Left renal pelvis (tissue), 4 donors: ENCODE data around the gene PLCH1. TPM values are rescaled to one million over a fixed set of nuclear protein-coding genes. Genes with fewer than 3 reads are reported as not detected.

Experiments
- DNase-seq, 4 donors: peaks; one replicate each; pipeline ENCODE4 v3.0.0-alpha.2; 2013; ENCODE audit warnings: low read depth in 4 of 4, low spot score in 3 of 4
- polyA plus RNA-seq, 4 donors: library from polyadenylated mRNA; unstranded; fragments of 120-200 nt; gene quantifications; one replicate each; pipeline ENCODE4 v1.2.1, GENCODE V29; 2013; ENCODE audit not compliant: insufficient read length in 4 of 4

The PLCH1 gene
- polyA plus RNA-seq, 4 donors, result 0.38 to 11.0 (median 10.6) TPM

DNA sequence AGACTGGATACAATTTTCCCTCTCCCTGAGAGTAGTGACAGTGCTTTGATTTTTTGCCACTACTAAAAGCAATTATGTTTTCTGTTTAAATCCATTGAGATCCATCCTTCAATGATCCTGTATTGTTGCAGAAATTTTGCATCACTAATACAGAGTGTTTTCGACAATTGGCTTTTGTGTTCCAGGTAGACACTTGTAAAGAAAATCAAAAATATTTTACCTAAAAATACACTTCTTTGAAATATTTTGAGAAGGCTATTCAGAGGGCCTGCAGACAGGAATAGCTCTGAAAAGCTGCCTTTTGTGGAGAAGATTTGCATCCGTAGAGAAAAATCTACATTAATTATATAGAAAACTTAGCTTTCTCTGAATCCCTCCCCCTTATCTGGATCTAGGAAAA is 384.6 kb downstream of the PLCH1 start:
- no peak for DNase-seq

DNA sequence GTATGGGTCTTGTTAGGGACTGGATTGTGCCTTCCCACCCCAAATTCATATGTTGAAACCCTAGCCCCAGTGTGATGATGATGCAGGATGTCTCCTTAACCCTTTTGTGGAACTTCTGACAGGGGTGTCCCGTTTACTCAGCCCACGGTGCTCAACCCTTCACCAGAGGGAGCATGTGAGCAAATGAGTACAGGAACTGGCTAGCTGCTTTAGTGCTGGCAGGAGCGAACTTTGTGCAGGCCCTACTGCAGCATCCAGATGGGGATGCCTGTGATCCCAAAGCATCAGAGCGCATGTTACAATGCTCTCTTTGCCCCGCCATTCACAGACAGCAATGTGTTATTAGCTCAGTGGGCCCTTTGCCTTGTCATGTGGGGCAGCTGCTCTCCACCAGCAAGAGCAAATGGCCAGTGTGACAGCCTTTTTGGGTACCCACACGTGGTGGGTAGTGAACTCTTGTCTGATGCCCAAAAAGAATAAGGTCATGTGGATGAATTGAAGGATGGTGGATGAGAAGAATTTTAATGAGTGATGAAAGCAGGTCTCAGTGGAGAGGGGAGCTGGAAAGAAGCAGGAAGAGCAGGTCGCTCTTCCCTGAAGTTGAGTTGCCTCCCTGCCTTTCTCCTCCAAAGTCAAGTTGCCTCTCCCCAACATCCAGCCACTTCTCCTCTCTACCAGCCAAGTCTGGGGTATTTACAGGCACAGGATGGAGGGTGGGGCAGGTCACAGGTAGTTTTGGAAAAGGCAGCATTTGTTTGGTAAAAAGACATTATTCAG is 388.1 kb downstream of the PLCH1 start:
- no peak for DNase-seq

DNA sequence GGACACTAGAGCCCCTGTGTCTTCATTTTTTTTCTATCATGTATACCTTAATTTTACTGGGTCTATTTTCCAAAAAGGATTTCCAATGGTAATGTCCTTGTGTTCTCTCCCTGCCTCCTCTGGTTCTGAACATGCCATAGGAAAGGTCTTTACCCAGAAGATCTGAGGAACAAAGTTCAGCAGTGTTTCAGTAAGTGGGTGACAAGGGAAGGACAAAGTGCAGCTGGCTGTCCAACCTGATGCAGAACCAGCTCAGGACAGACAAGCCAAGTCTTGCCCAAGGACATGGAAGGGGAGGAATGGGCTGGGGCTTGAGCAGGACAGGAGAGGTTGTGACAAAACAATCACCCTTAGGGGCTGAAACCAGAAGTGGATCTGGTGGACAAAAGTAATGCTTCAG is 390.2 kb downstream of the PLCH1 start:
- DNase-seq, result no peak

DNA sequence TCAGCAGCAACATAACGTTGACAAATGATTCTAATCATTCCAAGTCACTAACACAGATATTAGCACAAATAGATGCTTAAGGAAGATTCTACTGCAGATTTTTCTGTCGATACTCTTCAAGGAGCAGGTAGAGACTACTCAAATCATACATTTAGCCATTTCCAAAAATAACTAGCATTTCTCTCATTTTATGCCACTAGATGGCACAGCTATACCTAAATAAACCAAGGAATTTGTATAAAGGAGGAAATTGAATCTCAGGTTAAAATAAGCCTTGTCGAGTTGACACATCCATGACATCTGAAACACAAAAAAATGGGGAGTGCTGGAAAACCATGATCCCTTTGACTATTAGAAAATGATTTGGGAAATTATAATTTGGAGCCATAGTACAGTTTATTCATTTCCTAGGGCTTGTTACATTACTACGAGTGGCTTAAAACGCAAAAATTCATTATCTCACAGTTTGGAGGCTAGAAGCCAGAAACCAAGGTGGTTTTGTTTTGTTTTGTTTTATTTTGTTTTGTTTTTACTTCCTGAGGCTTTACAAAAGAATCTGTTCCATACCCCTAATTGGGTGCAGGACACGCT is 391.9 kb downstream of the PLCH1 start:
- DNase-seq, result peak in 3 of 4 donors; percentile 5 to 24 (median 10)

DNA sequence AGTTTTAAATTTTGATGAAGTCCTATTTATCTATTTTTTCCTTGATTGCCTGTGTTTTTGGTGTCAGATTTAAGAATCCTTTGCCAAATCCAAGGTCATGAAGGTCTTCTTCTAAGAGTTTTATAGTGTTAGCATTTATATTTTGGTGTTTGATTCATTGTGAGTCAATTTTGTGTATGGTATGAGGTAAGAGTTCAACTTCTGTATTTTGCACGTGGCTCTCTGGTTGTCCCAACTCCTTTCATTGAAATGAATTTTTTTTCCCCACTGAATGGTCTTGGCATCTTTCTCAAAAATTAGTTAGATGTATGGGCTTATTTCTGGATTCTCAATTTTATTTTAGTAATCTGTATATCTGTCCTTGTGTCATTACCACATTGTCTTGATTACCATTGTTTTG is 394.3 kb downstream of the PLCH1 start:
- DNase-seq, result no peak

DNA sequence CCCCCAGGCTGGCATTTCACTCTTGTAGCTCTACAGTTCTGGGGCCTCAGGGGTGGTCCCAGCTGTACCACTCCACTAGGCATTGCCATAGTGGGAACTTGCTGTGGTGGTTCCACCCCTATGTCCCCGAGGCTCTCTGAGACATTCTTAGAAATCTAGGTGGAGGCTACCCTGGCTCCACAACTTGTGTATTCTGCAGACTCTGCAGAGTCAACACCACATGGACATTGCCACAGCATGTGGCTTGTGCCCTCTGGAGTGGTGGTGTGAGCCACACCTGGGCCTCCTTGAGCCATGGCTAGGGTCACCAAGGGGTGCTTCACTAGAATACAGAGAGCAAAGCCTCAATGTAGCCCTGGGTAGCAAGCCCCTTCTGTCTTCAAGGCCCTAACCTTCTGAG is 397.0 kb downstream of the PLCH1 start:
- no peak for DNase-seq

DNA sequence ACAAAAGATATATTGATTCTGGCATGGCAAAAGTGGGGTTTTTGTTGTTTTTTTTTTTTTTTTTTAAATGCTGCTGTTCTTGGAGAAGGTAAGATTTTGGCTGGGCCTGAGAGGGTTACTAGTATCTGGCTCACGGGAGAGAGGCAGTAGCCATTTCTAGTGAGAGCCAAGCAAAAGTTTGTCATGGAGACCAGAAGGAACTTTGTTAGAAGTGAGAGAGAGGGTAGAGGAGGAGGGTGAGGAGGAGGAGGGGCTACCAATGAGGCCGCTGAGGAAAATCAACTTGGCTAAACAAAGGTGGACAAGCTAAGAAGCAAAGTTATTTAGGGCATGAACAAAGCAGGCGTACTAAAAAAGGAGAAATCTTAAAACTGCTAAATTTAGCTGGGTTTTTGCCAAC is 402.5 kb downstream of the PLCH1 start:
- no peak for DNase-seq

DNA sequence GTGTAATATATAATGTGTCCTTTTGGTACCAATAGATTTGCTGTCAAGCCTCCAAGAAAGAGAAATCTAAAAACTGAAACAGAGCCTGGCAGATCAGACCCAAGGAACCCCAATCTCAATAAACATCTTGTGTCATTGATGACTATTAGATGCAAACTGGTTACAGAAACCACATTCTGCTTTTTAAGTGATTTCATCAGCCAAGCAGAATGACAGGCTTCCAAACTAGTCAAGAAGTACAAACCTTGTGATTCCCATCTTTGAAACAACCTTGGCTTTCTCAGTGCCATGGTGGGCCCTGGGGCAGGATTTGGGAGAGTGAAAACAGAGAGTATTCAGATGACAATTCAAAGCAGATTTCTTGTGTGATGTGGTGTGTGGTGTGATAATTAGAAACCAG is 405.8 kb downstream of the PLCH1 start:
- no peak for DNase-seq

DNA sequence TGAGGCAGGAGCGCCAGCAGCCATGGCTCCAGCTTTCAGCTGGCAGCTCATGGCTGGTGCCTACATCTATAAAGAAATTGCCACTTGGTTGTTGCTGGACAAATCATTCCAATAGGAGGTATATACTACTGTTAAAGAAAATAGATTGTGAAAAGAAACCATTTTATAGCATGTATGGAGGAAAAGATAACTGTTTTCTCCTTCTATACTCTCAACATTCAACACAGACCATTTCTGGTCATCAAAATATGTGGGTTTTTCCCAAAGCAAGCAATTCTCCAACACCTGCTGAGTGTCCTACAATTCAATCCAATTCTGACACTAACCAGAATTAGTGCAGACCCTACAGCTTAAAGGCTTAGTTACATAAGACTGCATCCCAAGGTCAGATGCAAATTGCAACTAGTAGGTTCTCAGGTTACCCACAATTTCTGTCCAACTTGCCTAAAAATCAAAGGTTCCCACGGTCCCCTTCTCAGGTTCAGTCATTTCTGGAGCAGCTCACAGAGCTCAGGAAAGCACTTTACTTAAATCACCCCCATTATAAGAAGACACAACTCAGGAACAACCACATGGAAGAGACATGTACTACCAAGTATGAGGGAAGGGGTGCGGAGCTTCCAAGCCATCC is 409.0 kb downstream of the PLCH1 start:
- DNase-seq, result no peak

DNA sequence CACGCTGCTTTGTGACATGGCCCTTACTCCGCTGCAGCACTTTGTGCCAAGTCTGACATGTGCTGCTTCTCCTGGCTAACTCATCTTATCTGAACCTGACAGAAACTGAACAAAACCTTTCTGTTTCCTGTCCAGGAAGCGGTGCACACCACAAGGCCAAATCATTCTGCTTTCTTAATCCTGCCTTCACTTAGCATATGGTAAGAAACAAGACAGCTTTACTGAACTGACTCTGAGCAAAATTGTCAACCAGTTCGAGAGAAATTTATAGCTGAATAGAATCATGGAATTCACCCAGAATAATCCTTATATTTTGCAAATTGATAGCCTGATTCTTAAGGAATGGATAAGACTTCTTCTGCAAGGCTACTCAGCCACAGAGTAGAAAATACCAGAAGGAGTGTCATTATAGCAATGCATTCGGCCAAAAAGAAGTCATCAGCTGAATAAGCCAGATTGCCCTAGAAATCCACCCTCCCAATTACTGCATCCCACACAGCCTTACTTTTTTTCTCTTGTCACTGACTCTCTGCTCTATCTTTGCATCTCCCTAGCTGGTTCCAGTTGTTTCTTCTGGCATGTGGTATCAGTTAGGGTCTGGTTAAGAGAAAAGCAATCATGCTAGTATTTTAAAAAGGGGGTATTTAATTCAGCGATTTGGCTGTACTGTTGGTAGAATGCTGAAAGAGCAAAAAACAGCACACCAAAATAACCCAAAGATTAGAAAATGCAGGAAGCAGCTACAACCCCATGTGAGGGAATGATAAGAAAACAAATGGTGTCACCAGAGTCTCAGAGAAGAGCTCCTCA is 409.8 kb downstream of the PLCH1 start:
- DNase-seq, result no peak

DNA sequence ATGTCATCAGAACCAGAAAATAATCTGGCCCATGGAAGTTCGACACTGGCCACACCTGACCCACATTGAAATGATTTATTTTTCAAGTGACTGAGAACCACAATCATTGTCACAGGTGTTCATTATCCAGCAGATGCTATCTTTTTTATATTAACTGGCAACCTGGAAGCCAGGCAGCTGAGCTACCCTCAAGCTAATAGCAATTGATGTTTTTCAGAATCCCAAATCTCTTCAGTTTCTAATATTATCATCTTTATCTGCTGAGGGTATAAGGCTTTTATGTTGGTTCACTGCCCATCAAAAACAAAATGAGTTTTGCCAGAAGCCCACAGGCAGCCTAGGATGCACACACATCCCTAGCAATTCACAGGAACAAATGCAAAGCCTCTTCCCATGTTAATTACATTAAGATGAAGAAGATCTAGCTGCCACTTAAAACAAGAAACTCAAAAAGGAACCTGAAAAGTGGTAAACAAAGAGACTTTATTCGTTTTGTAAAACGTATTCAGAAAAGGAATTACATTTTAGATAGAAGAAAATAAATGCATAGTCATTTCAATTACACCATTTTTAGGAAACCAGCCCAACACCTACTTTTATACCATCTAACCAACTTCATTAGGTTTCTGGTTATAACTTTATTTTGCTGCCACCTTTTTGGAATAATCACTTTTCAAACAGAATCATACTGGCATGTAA is 410.5 kb downstream of the PLCH1 start:
- DNase-seq, result no peak

DNA sequence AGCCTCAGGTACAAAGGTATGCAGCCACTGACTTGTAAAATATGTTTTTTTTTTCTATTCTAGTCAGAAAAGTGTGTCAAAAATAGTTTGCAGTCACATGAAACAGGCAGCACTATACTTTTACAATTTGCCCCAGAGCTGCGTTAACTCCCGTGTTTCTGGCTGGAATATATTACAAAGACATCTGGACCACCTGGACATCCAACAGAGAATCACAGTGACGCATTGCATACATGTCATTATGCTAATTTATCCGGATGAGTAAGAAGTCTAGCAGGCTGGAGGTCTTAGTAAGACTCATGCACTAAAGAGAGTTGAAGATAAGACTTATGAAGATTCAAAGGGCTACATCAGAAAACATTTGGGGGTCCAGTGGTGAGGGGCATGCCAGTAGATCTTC is 412.2 kb downstream of the PLCH1 start:
- no peak for DNase-seq

DNA sequence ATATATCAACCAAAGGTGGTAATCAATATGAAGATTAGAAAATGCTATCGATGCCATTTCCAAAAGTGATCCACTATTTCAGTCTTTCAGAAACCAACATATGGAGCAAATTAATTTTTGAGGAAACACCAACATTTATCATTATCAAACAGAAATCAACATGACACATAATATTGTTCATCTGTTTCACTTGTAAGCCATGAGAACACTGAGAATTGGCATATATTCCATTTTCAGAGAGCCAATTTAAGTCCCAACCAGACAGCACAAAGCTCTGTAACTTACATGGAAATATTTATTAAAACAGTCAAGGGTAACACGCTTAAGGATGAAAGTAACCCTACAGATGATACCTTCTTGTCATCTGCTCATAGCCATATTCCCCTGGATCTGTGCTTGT is 413.8 kb downstream of the PLCH1 start:
- no peak for DNase-seq

DNA sequence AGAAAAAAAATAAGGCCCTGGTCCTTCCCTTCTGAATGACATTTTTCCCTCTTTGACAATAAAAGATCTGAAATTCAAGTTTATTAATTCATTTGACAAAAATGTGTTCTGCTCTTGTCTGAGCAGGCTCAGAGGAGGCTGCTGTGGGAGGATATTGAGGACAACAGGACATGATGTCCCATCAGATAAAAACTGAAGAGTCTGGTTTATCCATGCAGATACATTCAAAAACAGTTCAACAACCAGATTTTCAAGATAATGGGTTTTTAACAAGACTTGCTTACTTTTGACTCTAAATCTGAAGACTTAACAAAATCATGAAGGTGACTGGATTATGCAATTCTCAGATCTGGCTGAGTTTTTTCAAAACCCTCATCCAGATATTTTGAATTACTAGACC is 414.5 kb downstream of the PLCH1 start:
- DNase-seq, result no peak

DNA sequence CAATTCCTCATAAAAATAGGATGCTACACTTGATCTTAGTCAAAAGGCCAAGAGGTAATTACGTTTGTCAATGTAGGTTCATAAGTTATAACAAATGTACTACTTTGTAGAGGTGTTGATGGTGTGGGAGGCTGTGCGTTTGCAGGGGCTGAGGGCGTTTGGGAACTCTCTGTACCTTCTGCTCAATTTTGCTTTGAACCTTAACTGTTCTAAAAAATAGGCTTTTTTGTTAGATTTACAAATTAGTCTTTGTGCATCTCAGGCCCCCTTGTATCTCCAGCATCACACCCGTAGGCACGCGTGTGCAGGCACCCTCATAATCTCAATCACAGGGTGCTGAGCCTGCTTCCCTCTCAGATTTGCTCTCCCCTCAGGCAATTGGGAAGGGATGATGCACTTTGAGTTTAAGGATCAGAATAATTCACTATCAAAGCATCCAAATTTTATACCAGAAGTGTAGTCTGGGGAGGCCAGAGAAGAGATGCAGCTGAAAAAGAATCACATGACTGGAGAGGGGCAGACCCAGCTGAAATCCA is 415.3 kb downstream of the PLCH1 start:
- DNase-seq, result no peak

DNA sequence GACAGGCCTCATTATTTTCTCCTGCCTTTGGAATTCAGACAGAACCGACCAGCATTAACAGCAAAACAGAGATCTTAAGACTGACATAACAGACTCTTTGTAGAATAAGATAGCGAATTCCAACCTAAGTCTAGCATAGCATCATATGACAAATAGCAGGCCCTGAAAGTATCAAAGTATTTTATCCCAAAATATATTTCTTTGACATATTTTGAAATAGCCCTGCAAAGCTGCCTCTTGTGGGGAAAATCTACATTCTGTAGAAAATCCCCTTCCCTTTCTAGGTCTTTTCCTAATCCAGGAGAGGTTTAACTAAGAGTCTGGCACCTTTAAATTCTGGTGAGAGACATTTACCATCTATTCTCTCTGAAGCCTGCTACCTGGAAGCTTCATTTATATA is 417.0 kb downstream of the PLCH1 start:
- no peak for DNase-seq

DNA sequence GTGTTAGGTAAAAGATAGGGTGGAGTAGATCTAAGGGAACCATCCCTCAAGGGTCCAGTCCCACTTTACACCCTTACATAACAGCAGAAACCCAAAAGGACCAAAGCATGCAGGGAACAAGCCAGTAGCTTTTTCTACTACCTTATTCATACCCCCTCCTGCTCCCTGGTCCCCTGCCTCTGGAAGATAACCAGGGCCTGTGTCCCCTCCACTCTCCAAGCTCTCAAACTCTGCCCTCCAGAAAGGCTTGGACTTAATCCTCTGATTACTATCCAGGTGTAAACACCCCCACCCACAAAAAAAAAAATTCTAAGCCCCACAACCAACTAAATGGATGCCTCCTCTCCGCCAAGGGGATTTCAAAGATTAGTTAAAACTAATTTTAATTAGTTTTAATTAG is 417.4 kb downstream of the PLCH1 start:
- no peak for DNase-seq

DNA sequence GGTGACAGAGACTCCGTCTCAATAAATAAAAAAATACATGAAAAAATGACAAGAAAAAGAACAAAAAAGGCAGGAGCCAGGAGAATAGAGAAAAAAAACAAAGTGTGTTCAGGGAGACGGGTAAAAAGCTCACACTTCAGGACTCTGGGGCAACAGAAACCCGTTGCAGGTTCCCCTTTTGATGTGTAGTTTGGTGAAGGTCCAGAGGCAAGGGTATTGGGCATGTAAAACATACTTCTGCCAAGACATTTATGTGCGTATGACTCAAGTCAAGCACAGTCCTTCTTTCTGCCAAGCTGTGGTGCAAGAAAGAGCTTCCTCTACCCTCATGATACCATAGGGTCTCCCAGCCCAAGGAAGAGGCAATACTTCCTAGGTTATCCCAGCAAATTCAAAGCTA is 418.0 kb downstream of the PLCH1 start:
- no peak for DNase-seq

DNA sequence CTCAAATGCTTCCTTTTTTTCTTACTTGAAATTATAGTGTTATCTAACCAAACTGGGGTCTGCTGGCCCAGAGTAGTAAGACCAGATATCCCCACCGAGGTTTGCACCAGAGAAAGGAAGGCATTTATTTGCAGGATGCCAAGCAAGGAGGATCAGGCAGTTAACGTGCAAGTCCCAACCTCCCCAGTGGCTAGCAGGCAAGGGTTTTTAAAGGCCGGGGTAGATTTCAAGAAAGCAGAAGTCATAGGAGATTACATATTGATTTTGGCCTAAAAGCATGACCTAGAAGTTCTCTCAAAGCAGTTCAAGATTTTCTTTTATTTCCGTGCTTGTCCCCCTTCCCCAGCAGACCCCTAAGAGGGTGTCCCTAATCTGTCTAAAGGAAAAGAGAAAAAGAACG is 418.6 kb downstream of the PLCH1 start:
- no peak for DNase-seq
